ENCODE data around the gene OPN1LW. TPM values are rescaled to one million over a fixed set of nuclear protein-coding genes. Genes with fewer than 3 reads are reported as not detected.

The OPN1LW gene
- total RNA-seq, 1 experiment from 2014 or later = not detected

DNA sequence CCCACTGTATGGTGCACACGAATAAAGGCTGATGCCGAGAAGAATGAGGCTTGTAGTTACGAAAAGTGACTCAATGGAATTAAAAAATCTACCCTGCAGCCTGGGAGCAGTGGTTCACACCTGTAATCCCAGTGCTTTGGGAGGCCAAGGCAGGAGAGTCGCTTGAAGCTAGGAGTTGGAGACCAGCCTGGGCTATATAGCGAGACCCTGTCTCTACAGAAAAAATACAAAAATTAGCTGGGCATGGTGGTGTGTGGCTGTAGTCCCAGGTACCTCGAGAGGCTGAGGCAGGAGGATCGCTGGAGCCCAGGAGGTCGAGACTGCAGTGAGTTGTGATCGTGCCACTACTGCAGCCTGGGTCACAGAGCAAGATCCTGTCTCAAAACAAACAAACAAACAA is 11.7 kb upstream of the OPN1LW start:
- H3K4me1 ChIP-seq (ENCODE audit: control insufficient read depth in 1 of 2, insufficient read depth in 2 of 2, low read length in 2 of 2) = peaks cover 0 to 4% of the 10 kb centered on the region in 2 experiments; a peak in 1 of 4 replicates
- no TSS peak for BruUV-seq (replicated peaks)
- no peak overlapping the region for H2AFZ ChIP-seq (ENCODE audit: low read depth, low read length, poor library complexity, severe bottlenecking)
- H3K9me3 ChIP-seq (ENCODE audit: control insufficient read depth in 1 of 2, insufficient read depth in 1 of 2, low read depth in 1 of 2, low read length in 2 of 2) = no peaks in the 10 kb centered on the region
- no peak overlapping the region for H3K4me2 ChIP-seq (ENCODE audit: low read length)
- POLR2A ChIA-PET = no interaction called here
- H3K4me3 ChIP-seq (replicated peaks in 1 of 2; ENCODE audit: low read depth in 1 of 2, low read length in 2 of 2) = no peak overlapping the region
- H4K20me1 ChIP-seq (ENCODE audit: insufficient read depth) = no peaks in the 10 kb centered on the region
- no peaks in the 10 kb centered on the region for H3K27me3 ChIP-seq (ENCODE audit: insufficient read depth, low read length)
- intact Hi-C loops (cut with micrococcal nuclease) = no loop called here
- H3K9me2 ChIP-seq (ENCODE audit: insufficient read depth) = no peaks in the 10 kb centered on the region
- RAD21 ChIA-PET (ENCODE audit: low non-redundant PET in 1 of 2, low total read pairs in 2 of 2, uncharacterized antibody in 2 of 2, unreplicated experiment in 2 of 2) = no interaction called here
- TF ChIP-seq RAD21 (IDR thresholded peaks at IDR 0.05; ENCODE audit: low read depth) (no peak), POLR2A (IDR thresholded peaks at IDR 0.05; ENCODE audit: borderline replicate concordance, extremely low read depth, insufficient read depth, insufficient read length) (no peak), EZH2 (IDR thresholded peaks at IDR 0.05) (no peak), SP1 (IDR thresholded peaks at IDR 0.05; ENCODE audit: low read depth) (no peak), CBX3 (IDR thresholded peaks at IDR 0.05; ENCODE audit: low read depth) (no peak), ZFX (IDR thresholded peaks at IDR 0.05) (no peak), POLR2AphosphoS5 (IDR thresholded peaks at IDR 0.05; ENCODE audit: low read depth, low read length) (no peak)
- TF ChIP-seq, protein P1, sequence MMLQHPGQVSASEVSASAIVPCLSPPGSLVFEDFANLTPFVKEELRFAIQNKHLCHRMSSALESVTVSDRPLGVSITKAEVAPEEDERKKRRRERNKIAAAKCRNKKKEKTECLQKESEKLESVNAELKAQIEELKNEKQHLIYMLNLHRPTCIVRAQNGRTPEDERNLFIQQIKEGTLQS (IDR thresholded peaks at IDR 0.05) = no peak
- TF ChIP-seq, protein P2, sequence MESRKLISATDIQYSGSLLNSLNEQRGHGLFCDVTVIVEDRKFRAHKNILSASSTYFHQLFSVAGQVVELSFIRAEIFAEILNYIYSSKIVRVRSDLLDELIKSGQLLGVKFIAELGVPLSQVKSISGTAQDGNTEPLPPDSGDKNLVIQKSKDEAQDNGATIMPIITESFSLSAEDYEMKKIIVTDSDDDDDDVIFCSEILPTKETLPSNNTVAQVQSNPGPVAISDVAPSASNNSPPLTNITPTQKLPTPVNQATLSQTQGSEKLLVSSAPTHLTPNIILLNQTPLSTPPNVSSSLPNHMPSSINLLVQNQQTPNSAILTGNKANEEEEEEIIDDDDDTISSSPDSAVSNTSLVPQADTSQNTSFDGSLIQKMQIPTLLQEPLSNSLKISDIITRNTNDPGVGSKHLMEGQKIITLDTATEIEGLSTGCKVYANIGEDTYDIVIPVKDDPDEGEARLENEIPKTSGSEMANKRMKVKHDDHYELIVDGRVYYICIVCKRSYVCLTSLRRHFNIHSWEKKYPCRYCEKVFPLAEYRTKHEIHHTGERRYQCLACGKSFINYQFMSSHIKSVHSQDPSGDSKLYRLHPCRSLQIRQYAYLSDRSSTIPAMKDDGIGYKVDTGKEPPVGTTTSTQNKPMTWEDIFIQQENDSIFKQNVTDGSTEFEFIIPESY (IDR thresholded peaks at IDR 0.05; ENCODE audit: extremely low read depth, insufficient replicate concordance, low read length) = no peak
- TF ChIP-seq, protein P3, sequence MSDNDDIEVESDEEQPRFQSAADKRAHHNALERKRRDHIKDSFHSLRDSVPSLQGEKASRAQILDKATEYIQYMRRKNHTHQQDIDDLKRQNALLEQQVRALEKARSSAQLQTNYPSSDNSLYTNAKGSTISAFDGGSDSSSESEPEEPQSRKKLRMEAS (IDR thresholded peaks at IDR 0.05) = no peak
- DNase-seq (ENCODE audit: low read depth, low spot score) (no peak), ATAC-seq (no peak)
- H3K27ac ChIP-seq (ENCODE audit: low read depth, low read length) = no peak overlapping the region
- no peaks in the 10 kb centered on the region for H3K79me2 ChIP-seq (ENCODE audit: insufficient read depth, low read length)
- no peak overlapping the region for H3K9ac ChIP-seq (ENCODE audit: low read length)
- H3K36me3 ChIP-seq (ENCODE audit: control insufficient read depth in 1 of 2, insufficient read depth in 2 of 2, low read length in 2 of 2) = no peaks in the 10 kb centered on the region
- CTCF ChIA-PET = no interaction called here
